HG03432 (cell line): ENCODE results near the gene TRIB2.

ENCODE experiments used
- ATAC-seq: cut with Tn5 transposase; IDR thresholded peaks from one replicate; pipeline ENCODE4 v1.9.1; 2021; ENCODE audit warnings: mild to moderate bottlenecking, moderate library complexity; ENCODE audit not compliant: unreplicated experiment

Gene TRIB2

GRCh38 chr2:12719400-12720277 is 2.9 kb downstream of the TRIB2 start:
- no peak for ATAC-seq

- no peak for ATAC-seq
Observed at GRCh38 chr2:12720278-12720620, 3.5 kb downstream of the TRIB2 start.

GRCh38 chr2:12720754-12721378 is 4.1 kb downstream of the TRIB2 start:
- no peak for ATAC-seq

GRCh38 chr2:12721566-12722446 is 5.1 kb downstream of the TRIB2 start:
- no peak for ATAC-seq

GRCh38 chr2:12722447-12723316 is 5.9 kb downstream of the TRIB2 start:
- ATAC-seq: no peak

- no peak for ATAC-seq
Observed at GRCh38 chr2:12723736-12724463, 7.2 kb downstream of the TRIB2 start.

GRCh38 chr2:12725233-12726187 is 8.8 kb downstream of the TRIB2 start:
- no peak for ATAC-seq

- ATAC-seq: no peak
Observed at GRCh38 chr2:12726271-12726670, 9.5 kb downstream of the TRIB2 start.

- no peak for ATAC-seq
Observed at GRCh38 chr2:12727065-12727464, 10.3 kb downstream of the TRIB2 start.

- no peak for ATAC-seq
Observed at GRCh38 chr2:12727641-12728040, 10.9 kb downstream of the TRIB2 start.

- peak; percentile 91 for ATAC-seq
Observed at GRCh38 chr2:12728221-12728777, 11.6 kb downstream of the TRIB2 start.

- no peak for ATAC-seq
Observed at GRCh38 chr2:12730265-12730664, 13.5 kb downstream of the TRIB2 start.

GRCh38 chr2:12731701-12732280 is 15.1 kb downstream of the TRIB2 start:
- no peak for ATAC-seq

- ATAC-seq: no peak
Observed at GRCh38 chr2:12732651-12733050, 15.9 kb downstream of the TRIB2 start.

GRCh38 chr2:12733846-12734245 is 17.1 kb downstream of the TRIB2 start:
- ATAC-seq: no peak

GRCh38 chr2:12734914-12735654 is 18.3 kb downstream of the TRIB2 start:
- ATAC-seq: no peak

- ATAC-seq: no peak
Observed at GRCh38 chr2:12737297-12737696, 20.6 kb downstream of the TRIB2 start.
